ENCODE results near the gene PALM.

Gene PALM

GRCh38 chr19:765179-765738, 56.5 kb downstream of the PALM start:
- Histone ChIP-seq H3K27me3 (ENCODE audit: control insufficient read depth in 1 of 2, insufficient read depth in 2 of 2, low read length in 2 of 2) (no peaks in the 10 kb centered on the region), H3K9me3 (ENCODE audit: low read length) (no peaks in the 10 kb centered on the region), H3K4me3 (ENCODE audit: low read depth in 1 of 2, low read length in 2 of 2) (no peak overlapping the region), H3K36me3 (ENCODE audit: insufficient read depth, low read length) (no peaks in the 10 kb centered on the region), H3K27ac (ENCODE audit: low read depth, low read length) (no peak overlapping the region), H3K4me1 (ENCODE audit: insufficient read depth, low read length) (no peaks in the 10 kb centered on the region), H3K9ac (ENCODE audit: low read length) (no peak overlapping the region)

- H3K4me1 ChIP-seq (ENCODE audit: insufficient read depth, low read length): no peaks in the 10 kb centered on the region
- H3K9ac ChIP-seq (ENCODE audit: low read length): no peak overlapping the region
- H3K36me3 ChIP-seq (ENCODE audit: insufficient read depth, low read length): no peaks in the 10 kb centered on the region
- H3K27me3 ChIP-seq (ENCODE audit: control insufficient read depth in 1 of 2, insufficient read depth in 2 of 2, low read length in 2 of 2): peaks cover 0 to 4% of the 10 kb centered on the region in 2 donors
- no peaks in the 10 kb centered on the region for H3K9me3 ChIP-seq (ENCODE audit: low read length)
- H3K4me3 ChIP-seq (ENCODE audit: low read depth in 1 of 2, low read length in 2 of 2): no peak overlapping the region
- no peak overlapping the region for H3K27ac ChIP-seq (ENCODE audit: low read depth, low read length)
Measured at GRCh38 chr19:768424-768823, 59.7 kb downstream of the PALM start.

- Histone ChIP-seq H3K27ac (ENCODE audit: low read depth, low read length) (no peak overlapping the region), H3K4me1 (ENCODE audit: insufficient read depth, low read length) (no peaks in the 10 kb centered on the region), H3K9me3 (ENCODE audit: low read length) (no peaks in the 10 kb centered on the region), H3K27me3 (ENCODE audit: control insufficient read depth in 1 of 2, insufficient read depth in 2 of 2, low read length in 2 of 2) (peaks cover 0 to 4% of the 10 kb centered on the region in 2 donors), H3K4me3 (ENCODE audit: low read depth in 1 of 2, low read length in 2 of 2) (no peak overlapping the region), H3K9ac (ENCODE audit: low read length) (no peak overlapping the region), H3K36me3 (ENCODE audit: insufficient read depth, low read length) (no peaks in the 10 kb centered on the region)
Measured at GRCh38 chr19:769616-770015, 60.9 kb downstream of the PALM start.

- H3K4me1 ChIP-seq (ENCODE audit: insufficient read depth, low read length): no peaks in the 10 kb centered on the region
- no peak overlapping the region for H3K4me3 ChIP-seq (ENCODE audit: low read depth in 1 of 2, low read length in 2 of 2)
- peaks cover 0 to 4% of the 10 kb centered on the region in 2 donors for H3K27me3 ChIP-seq (ENCODE audit: control insufficient read depth in 1 of 2, insufficient read depth in 2 of 2, low read length in 2 of 2)
Measured at GRCh38 chr19:771332-771785, 62.6 kb downstream of the PALM start.

GRCh38 chr19:772063-772462, 63.3 kb downstream of the PALM start:
- Histone ChIP-seq H3K4me1 (ENCODE audit: insufficient read depth, low read length) (no peaks in the 10 kb centered on the region), H3K27ac (ENCODE audit: low read depth, low read length) (no peak overlapping the region), H3K9me3 (ENCODE audit: low read length) (no peaks in the 10 kb centered on the region), H3K9ac (ENCODE audit: low read length) (no peak overlapping the region), H3K27me3 (ENCODE audit: control insufficient read depth in 1 of 2, insufficient read depth in 2 of 2, low read length in 2 of 2) (peaks cover 0 to 4% of the 10 kb centered on the region in 2 donors), H3K4me3 (ENCODE audit: low read depth in 1 of 2, low read length in 2 of 2) (no peak overlapping the region), H3K36me3 (ENCODE audit: insufficient read depth, low read length) (no peaks in the 10 kb centered on the region)

More at GRCh38 chr19:771332-771785, 62.6 kb downstream of the PALM start:
- H3K36me3 ChIP-seq (ENCODE audit: insufficient read depth, low read length): no peaks in the 10 kb centered on the region
- no peak overlapping the region for H3K9ac ChIP-seq (ENCODE audit: low read length)
- H3K9me3 ChIP-seq (ENCODE audit: low read length): no peaks in the 10 kb centered on the region
- H3K27ac ChIP-seq (ENCODE audit: low read depth, low read length): no peak overlapping the region

GRCh38 chr19:772730-773436, 64.1 kb downstream of the PALM start:
- Histone ChIP-seq H3K4me3 (ENCODE audit: low read depth in 1 of 2, low read length in 2 of 2) (no peak overlapping the region), H3K9ac (ENCODE audit: low read length) (no peak overlapping the region), H3K27ac (ENCODE audit: low read depth, low read length) (no peak overlapping the region), H3K36me3 (ENCODE audit: insufficient read depth, low read length) (no peaks in the 10 kb centered on the region), H3K4me1 (ENCODE audit: insufficient read depth, low read length) (no peaks in the 10 kb centered on the region), H3K9me3 (ENCODE audit: low read length) (no peaks in the 10 kb centered on the region), H3K27me3 (ENCODE audit: control insufficient read depth in 1 of 2, insufficient read depth in 2 of 2, low read length in 2 of 2) (peaks cover 0 to 4% of the 10 kb centered on the region in 2 donors)

GRCh38 chr19:776549-776948, 67.8 kb downstream of the PALM start:
- Histone ChIP-seq H3K4me1 (ENCODE audit: insufficient read depth, low read length) (no peaks in the 10 kb centered on the region), H3K9me3 (ENCODE audit: low read length) (no peaks in the 10 kb centered on the region), H3K9ac (ENCODE audit: low read length) (no peak overlapping the region), H3K27ac (ENCODE audit: low read depth, low read length) (no peak overlapping the region), H3K27me3 (ENCODE audit: control insufficient read depth in 1 of 2, insufficient read depth in 2 of 2, low read length in 2 of 2) (peaks cover 0 to 4% of the 10 kb centered on the region in 2 donors), H3K36me3 (ENCODE audit: insufficient read depth, low read length) (no peaks in the 10 kb centered on the region), H3K4me3 (ENCODE audit: low read depth in 1 of 2, low read length in 2 of 2) (no peak overlapping the region)

GRCh38 chr19:778910-779653, 70.3 kb downstream of the PALM start:
- no peaks in the 10 kb centered on the region for H3K36me3 ChIP-seq (ENCODE audit: insufficient read depth, low read length)
- no peak overlapping the region for H3K27ac ChIP-seq (ENCODE audit: low read depth, low read length)
- H3K27me3 ChIP-seq (ENCODE audit: control insufficient read depth in 1 of 2, insufficient read depth in 2 of 2, low read length in 2 of 2): peaks cover 0 to 9% of the 10 kb centered on the region in 2 donors
- no peak overlapping the region for H3K4me3 ChIP-seq (ENCODE audit: low read depth in 1 of 2, low read length in 2 of 2)
- H3K4me1 ChIP-seq (ENCODE audit: insufficient read depth, low read length): no peaks in the 10 kb centered on the region
- no peak overlapping the region for H3K9ac ChIP-seq (ENCODE audit: low read length)
- H3K9me3 ChIP-seq (ENCODE audit: low read length): no peaks in the 10 kb centered on the region

GRCh38 chr19:780935-781334, 72.2 kb downstream of the PALM start:
- no peaks in the 10 kb centered on the region for H3K9me3 ChIP-seq (ENCODE audit: low read length)
- peaks cover 0 to 9% of the 10 kb centered on the region in 2 donors for H3K27me3 ChIP-seq (ENCODE audit: control insufficient read depth in 1 of 2, insufficient read depth in 2 of 2, low read length in 2 of 2)
- H3K4me1 ChIP-seq (ENCODE audit: insufficient read depth, low read length): no peaks in the 10 kb centered on the region
- H3K36me3 ChIP-seq (ENCODE audit: insufficient read depth, low read length): no peaks in the 10 kb centered on the region
- no peak overlapping the region for H3K27ac ChIP-seq (ENCODE audit: low read depth, low read length)
- no peak overlapping the region for H3K9ac ChIP-seq (ENCODE audit: low read length)
- H3K4me3 ChIP-seq (ENCODE audit: low read depth in 1 of 2, low read length in 2 of 2): no peak overlapping the region

- H3K27me3 ChIP-seq (ENCODE audit: control insufficient read depth in 1 of 2, insufficient read depth in 2 of 2, low read length in 2 of 2): peaks cover 0 to 9% of the 10 kb centered on the region in 2 donors
- H3K9ac ChIP-seq (ENCODE audit: low read length): no peak overlapping the region
- no peak overlapping the region for H3K4me3 ChIP-seq (ENCODE audit: low read depth in 1 of 2, low read length in 2 of 2)
- H3K9me3 ChIP-seq (ENCODE audit: low read length): no peaks in the 10 kb centered on the region
- H3K36me3 ChIP-seq (ENCODE audit: insufficient read depth, low read length): no peaks in the 10 kb centered on the region
- H3K4me1 ChIP-seq (ENCODE audit: insufficient read depth, low read length): no peaks in the 10 kb centered on the region
- no peak overlapping the region for H3K27ac ChIP-seq (ENCODE audit: low read depth, low read length)
Measured at GRCh38 chr19:781800-782184, 73.1 kb downstream of the PALM start.

GRCh38 chr19:782185-782877, 73.6 kb downstream of the PALM start:
- peaks cover 0 to 9% of the 10 kb centered on the region in 2 donors for H3K27me3 ChIP-seq (ENCODE audit: control insufficient read depth in 1 of 2, insufficient read depth in 2 of 2, low read length in 2 of 2)
- no peak overlapping the region for H3K27ac ChIP-seq (ENCODE audit: low read depth, low read length)
- no peak overlapping the region for H3K4me3 ChIP-seq (ENCODE audit: low read depth in 1 of 2, low read length in 2 of 2)
- H3K9me3 ChIP-seq (ENCODE audit: low read length): no peaks in the 10 kb centered on the region
- no peaks in the 10 kb centered on the region for H3K36me3 ChIP-seq (ENCODE audit: insufficient read depth, low read length)
- no peaks in the 10 kb centered on the region for H3K4me1 ChIP-seq (ENCODE audit: insufficient read depth, low read length)
- no peak overlapping the region for H3K9ac ChIP-seq (ENCODE audit: low read length)
